ENCODE results near the gene WDR45B. TPM values are rescaled to one million over a fixed set of nuclear protein-coding genes. Genes with fewer than 3 reads are reported as not detected.

The WDR45B gene
- total RNA-seq, 2 experiments from 2014 or later = 49.8 to 54.3 TPM

DNA sequence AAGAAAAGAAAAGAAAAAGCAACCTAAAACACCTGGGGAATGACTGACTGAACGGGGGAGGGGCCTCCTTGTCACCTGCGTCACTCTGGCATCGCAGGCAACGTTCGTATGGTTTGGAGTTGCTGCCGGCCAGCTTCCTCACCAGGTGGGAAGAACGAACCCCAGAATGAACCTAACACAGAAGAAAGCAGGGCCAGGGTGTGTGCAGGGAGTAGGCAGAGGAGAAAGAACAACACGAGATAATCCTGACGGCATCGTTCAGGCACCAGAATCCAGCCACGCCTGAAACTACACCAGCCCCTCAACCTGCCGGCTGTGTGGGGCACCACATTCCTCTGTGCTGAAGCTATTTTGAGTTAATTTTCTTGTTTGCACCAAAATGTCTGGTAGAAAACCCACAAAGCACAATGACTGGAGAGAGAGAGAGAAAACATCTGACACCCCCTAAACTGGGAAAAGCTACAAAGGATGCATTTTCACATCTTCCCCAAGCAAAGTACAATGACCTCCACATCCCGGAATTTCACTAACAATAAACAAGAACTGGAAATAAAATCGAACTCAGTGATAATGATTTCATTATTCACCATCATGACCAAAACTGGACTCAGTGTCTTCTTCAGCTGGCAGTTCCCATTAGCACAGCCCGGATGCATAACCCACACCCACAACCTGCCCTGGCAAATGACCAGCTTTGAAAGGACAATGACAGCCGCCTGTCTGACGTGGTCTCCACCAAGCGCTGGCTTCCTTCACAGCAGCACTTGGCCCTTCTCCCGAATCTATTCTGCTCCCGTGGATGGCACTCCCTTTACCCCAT lies 26.6 kb upstream of the WDR45B start:
- Histone ChIP-seq H3K27ac (ENCODE audit: low read depth in 1 of 2, low read length in 2 of 2) (no peak overlapping the region), H3K4me1 (ENCODE audit: insufficient read depth, low read length) (no peaks in the 10 kb centered on the region), H3K4me3 (ENCODE audit: low read length) (no peak overlapping the region), H3K36me3 (ENCODE audit: insufficient read depth, low read length) (no peaks in the 10 kb centered on the region), H3K27me3 (ENCODE audit: control insufficient read depth in 1 of 2, insufficient read depth in 2 of 2, low read length in 2 of 2) (no peaks in the 10 kb centered on the region), H3K9me3 (ENCODE audit: control insufficient read depth in 1 of 2, insufficient read depth in 1 of 2, low read length in 2 of 2) (no peaks in the 10 kb centered on the region)
- TF ChIP-seq, protein P1, sequence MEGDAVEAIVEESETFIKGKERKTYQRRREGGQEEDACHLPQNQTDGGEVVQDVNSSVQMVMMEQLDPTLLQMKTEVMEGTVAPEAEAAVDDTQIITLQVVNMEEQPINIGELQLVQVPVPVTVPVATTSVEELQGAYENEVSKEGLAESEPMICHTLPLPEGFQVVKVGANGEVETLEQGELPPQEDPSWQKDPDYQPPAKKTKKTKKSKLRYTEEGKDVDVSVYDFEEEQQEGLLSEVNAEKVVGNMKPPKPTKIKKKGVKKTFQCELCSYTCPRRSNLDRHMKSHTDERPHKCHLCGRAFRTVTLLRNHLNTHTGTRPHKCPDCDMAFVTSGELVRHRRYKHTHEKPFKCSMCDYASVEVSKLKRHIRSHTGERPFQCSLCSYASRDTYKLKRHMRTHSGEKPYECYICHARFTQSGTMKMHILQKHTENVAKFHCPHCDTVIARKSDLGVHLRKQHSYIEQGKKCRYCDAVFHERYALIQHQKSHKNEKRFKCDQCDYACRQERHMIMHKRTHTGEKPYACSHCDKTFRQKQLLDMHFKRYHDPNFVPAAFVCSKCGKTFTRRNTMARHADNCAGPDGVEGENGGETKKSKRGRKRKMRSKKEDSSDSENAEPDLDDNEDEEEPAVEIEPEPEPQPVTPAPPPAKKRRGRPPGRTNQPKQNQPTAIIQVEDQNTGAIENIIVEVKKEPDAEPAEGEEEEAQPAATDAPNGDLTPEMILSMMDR (IDR thresholded peaks at IDR 0.05) = no peak
- DNase-seq (no peak), ATAC-seq (ENCODE audit: poor library complexity) (no peak)
- ChIA-PET CTCF (no interaction called here), POLR2A (no interaction called here)
- intact Hi-C loops (cut with DNase I, micrococcal nuclease) = loop anchor here in 1 of 2 experiments (10.0 kb wide), 1 partner anchor 240 kb away; no protein-coding TSS in a partner anchor
- H3K36me3 Mint-ChIP-seq (ENCODE audit: low read depth) = no peaks in the 10 kb centered on the region
- no peak overlapping the region for H3K4me3 Mint-ChIP-seq
- H3K9me3 Mint-ChIP-seq = no peaks in the 10 kb centered on the region
- peaks cover 5% of the 10 kb centered on the region for H3K4me1 Mint-ChIP-seq (ENCODE audit: low read depth)
- no peak overlapping the region for H3K27ac Mint-ChIP-seq
- no peaks in the 10 kb centered on the region for H3K27me3 Mint-ChIP-seq

DNA sequence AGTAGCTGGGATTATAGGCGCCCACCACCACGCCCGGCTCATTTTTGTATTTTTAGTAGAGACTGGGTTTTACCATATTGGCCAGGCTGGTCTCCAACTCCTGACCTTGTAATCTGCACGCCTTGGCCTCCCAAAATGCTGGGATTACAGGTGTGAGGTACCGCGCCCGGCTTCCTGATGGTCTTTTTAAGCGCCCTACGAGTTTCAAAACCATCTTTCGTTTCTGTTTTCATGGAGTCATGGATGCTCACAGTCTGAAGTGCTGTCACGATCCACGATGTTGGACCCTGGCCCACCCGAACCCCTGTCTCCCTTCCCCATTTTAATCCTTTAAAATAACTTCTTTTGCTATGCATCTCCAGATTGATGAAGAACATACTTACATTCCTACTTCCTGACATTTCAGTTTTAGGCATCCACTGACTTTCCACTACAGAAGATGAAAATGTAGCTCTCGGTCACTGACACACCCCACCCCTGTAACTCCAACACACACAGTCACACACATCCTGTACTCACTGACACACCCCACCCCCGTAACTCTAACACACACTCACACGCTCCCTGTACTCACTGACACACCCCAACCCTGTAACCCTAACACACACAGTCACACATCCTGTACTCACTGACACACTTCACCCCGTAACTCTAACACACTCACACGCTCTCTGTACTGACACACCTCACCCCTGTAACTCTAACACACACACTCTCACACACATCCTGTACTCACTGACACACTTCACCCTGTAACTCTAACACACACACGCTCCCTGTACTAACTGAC lies 22.6 kb upstream of the WDR45B start:
- ATAC-seq (ENCODE audit: poor library complexity) = no peak
- H3K36me3 ChIP-seq (ENCODE audit: insufficient read depth, low read length) = no peaks in the 10 kb centered on the region
- Mint-ChIP-seq H3K4me3 (no peak overlapping the region), H3K9me3 (no peaks in the 10 kb centered on the region), H3K27ac (no peak overlapping the region), H3K27me3 (no peaks in the 10 kb centered on the region), H3K36me3 (ENCODE audit: low read depth) (no peaks in the 10 kb centered on the region), H3K4me1 (ENCODE audit: low read depth) (peaks cover 12% of the 10 kb centered on the region)
- no peaks in the 10 kb centered on the region for H3K9me3 ChIP-seq (ENCODE audit: control insufficient read depth in 1 of 2, insufficient read depth in 1 of 2, low read length in 2 of 2)
- POLR2A ChIA-PET = no interaction called here
- H3K27ac ChIP-seq (ENCODE audit: low read depth in 1 of 2, low read length in 2 of 2) = no peak overlapping the region
- intact Hi-C loops (cut with DNase I, micrococcal nuclease) = loop anchor here in 1 of 2 experiments (10.0 kb wide), 1 partner anchor 244 kb away; no protein-coding TSS in a partner anchor
- peaks cover 5% of the 10 kb centered on the region for H3K4me1 ChIP-seq (ENCODE audit: insufficient read depth, low read length)
- TF ChIP-seq, protein P1 (IDR thresholded peaks at IDR 0.05) = no peak
- H3K4me3 ChIP-seq (ENCODE audit: low read length) = no peak overlapping the region
- no peak for DNase-seq
- CTCF ChIA-PET = no interaction called here
- H3K27me3 ChIP-seq (ENCODE audit: control insufficient read depth in 1 of 2, insufficient read depth in 2 of 2, low read length in 2 of 2) = no peaks in the 10 kb centered on the region

DNA sequence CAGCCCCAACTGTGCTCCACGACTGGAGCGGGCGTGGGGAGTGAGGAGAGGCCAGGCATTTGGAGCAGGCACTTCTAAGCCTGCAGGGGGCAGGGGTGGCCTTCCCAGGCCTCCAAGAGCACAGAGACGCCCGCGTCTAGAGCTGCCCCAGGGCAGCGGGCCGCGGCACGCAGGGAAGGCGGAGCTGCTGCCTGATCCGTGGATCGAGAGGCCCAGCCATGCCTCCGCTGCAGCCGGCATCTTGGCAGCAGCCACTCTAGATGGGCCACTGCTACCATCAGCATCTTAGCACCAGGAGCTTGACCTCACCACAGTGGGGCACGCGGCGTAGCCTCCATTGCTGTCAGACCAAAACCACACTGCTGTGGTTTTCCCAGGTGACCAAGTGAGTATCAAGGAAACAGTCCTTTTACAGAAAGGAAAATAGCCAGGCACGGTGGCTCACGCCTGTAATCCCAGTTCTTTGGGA lies 20.4 kb upstream of the WDR45B start:
- ATAC-seq (ENCODE audit: poor library complexity) = peak; percentile 85

More for the DNA sequence above, 20.4 kb upstream of the WDR45B start:
- Mint-ChIP-seq H3K27me3 (no peaks in the 10 kb centered on the region), H3K9me3 (no peaks in the 10 kb centered on the region), H3K4me3 (no peak overlapping the region), H3K27ac (no peak overlapping the region), H3K36me3 (ENCODE audit: low read depth) (no peaks in the 10 kb centered on the region), H3K4me1 (ENCODE audit: low read depth) (peaks cover 12% of the 10 kb centered on the region)
- H3K4me3 ChIP-seq (ENCODE audit: low read length) = no peak overlapping the region
- intact Hi-C loops (cut with DNase I, micrococcal nuclease) = loop anchor here in 1 of 2 experiments (2.0 kb wide), 1 partner anchor 106 kb away; no protein-coding TSS in a partner anchor
- ChIA-PET CTCF (interaction anchor here (0.6 to 1.2 kb wide), 4 partner anchors 99 to 107 kb away, joined by 3 to 7 read pairs (median 3); no protein-coding TSS in a partner anchor), POLR2A (no interaction called here)
- TF ChIP-seq, protein P1 (IDR thresholded peaks at IDR 0.05) = peak; percentile 30
- H3K27me3 ChIP-seq (ENCODE audit: control insufficient read depth in 1 of 2, insufficient read depth in 2 of 2, low read length in 2 of 2) = no peaks in the 10 kb centered on the region
- H3K27ac ChIP-seq (ENCODE audit: low read depth in 1 of 2, low read length in 2 of 2) = no peak overlapping the region
- H3K9me3 ChIP-seq (ENCODE audit: control insufficient read depth in 1 of 2, insufficient read depth in 1 of 2, low read length in 2 of 2) = no peaks in the 10 kb centered on the region
- no peaks in the 10 kb centered on the region for H3K36me3 ChIP-seq (ENCODE audit: insufficient read depth, low read length)
- peak in 9 of 14 experiments; percentile 17 to 71 (median 36) for DNase-seq
- H3K4me1 ChIP-seq (ENCODE audit: insufficient read depth, low read length) = peaks cover 5% of the 10 kb centered on the region

Data from CD4-positive, alpha-beta T cell (primary cell).